A549 (cell line): ENCODE measurements around the gene ZFYVE28. TPM values are rescaled to one million over a fixed set of nuclear protein-coding genes. Genes with fewer than 3 reads are reported as not detected.

Experiments
- ATAC-seq, 2 experiments: fragments of 200-7000 bp in 1 of 2; fragments of >200 bp in 1 of 2; cut with Nextera tagmentation in 1 of 2; cut with Tn5 transposase in 1 of 2; 3 replicates each; pipeline versions ENCODE4 v1.8.0 to v1.9.1; 2018 to 2020; ENCODE audit warnings: mild to moderate bottlenecking in 1 of 2, moderate library complexity in 1 of 2
- CTCF ChIA-PET: fragments of 300-600 bp; sonication (Branson Sonifier 250); formaldehyde crosslinking; extraction: SDS; loops from one replicate; lab custom pipeline; 2021; ENCODE audit warnings: antibody characterized with exemption, inconsistent platforms; lab: Yijun Ruan, JAX
- POLR2A ChIA-PET: fragments of 350-600 bp; formaldehyde crosslinking; extraction: SDS; loops from one replicate; lab custom pipeline; 2021; ENCODE audit warnings: antibody characterized with exemption, inconsistent platforms; lab: Yijun Ruan, JAX
- DNase-seq, 2 experiments: peaks; one replicate each; pipeline versions ENCODE4 v3.0.0 to v3.0.0-alpha.2; 2011 to 2016; ENCODE audit warnings: low read depth in 1 of 2, low spot score in 1 of 2
- FAIRE-seq: peaks from 2 replicates; lab custom pipeline; 2011; peaks lifted over from hg19 to GRCh38; lab: Jason Lieb, UNC
- H3K27ac ChIP-seq, 2 experiments: fragments of >200 bp; sonication (Bioruptor Twin); formaldehyde crosslinking; 3 replicates each; pipeline ENCODE4 v1.5.1; 2016 to 2017
- H3K4me1 ChIP-seq: fragments of >200 bp; sonication (Bioruptor Twin); formaldehyde crosslinking; 3 replicates; pipeline ENCODE4 v1.6.1; 2016
- H3K4me2 ChIP-seq: fragments of >200 bp; sonication (Bioruptor Twin); formaldehyde crosslinking; 3 replicates; pipeline ENCODE4 v1.6.1; 2016
- H3K4me3 ChIP-seq: fragments of >200 bp; sonication (Bioruptor Twin); formaldehyde crosslinking; 3 replicates; pipeline ENCODE4 v1.5.1; 2016
- H3K9me3 ChIP-seq: fragments of >200 bp; sonication (Bioruptor Twin); formaldehyde crosslinking; 3 replicates; pipeline ENCODE4 v1.6.1; 2016
- BHLHE40 ChIP-seq: IDR thresholded peaks from 2 replicates; pipeline ENCODE4 v1.6.1; 2012; ENCODE audit warnings: low read depth, low read length, inconsistent platforms
- CBX8 ChIP-seq: fragments of 200-600 bp; sonication (generic); IDR thresholded peaks from 2 replicates; pipeline ENCODE4 v1.6.1; 2016
- CHD4 ChIP-seq: fragments of 200-600 bp; sonication (generic); IDR thresholded peaks from 2 replicates; pipeline ENCODE4 v1.6.1; 2016; ENCODE audit warnings: antibody characterized with exemption, mild to moderate bottlenecking, borderline replicate concordance
- EHMT2 ChIP-seq: fragments of 200-600 bp; sonication (generic); IDR thresholded peaks from 2 replicates; pipeline ENCODE4 v1.6.1; 2016; ENCODE audit warnings: antibody characterized with exemption, low read depth, mild to moderate bottlenecking, moderate library complexity
- ELK1 ChIP-seq: fragments of 150-350 bp; IDR thresholded peaks from 2 replicates; pipeline ENCODE4 v1.6.1; 2014; ENCODE audit warnings: low read depth, mild to moderate bottlenecking, low read length
- EP300 ChIP-seq, 2 experiments: fragments of >200 bp; sonication (Bioruptor Twin); formaldehyde crosslinking; IDR thresholded peaks; 2 replicates in 1 of 2; 3 replicates in 1 of 2; pipeline ENCODE4 v1.6.1; 2016 to 2017
- FOSB ChIP-seq: fragments of 250-450 bp; sonication (Bioruptor Pico); IDR thresholded peaks from 2 replicates; pipeline ENCODE4 v1.5.0; 2020; ENCODE audit warnings: mild to moderate bottlenecking, moderate library complexity
- HOXB5 ChIP-seq: fragments of 250-450 bp; sonication (Bioruptor Pico); IDR thresholded peaks from 2 replicates; pipeline ENCODE4 v1.5.0; 2020; ENCODE audit warnings: mild to moderate bottlenecking, moderate library complexity
- JUN ChIP-seq, 2 experiments: fragments of >200 bp; sonication (Bioruptor Twin); formaldehyde crosslinking; IDR thresholded peaks; 2 replicates in 1 of 2; 3 replicates in 1 of 2; pipeline ENCODE4 v1.6.1; 2016 to 2017
- JUNB ChIP-seq: fragments of >200 bp; sonication (Bioruptor Twin); formaldehyde crosslinking; IDR thresholded peaks from 2 replicates; pipeline ENCODE4 v1.6.1; 2016
- KDM5A ChIP-seq: fragments of 200-600 bp; sonication (generic); IDR thresholded peaks from 2 replicates; pipeline ENCODE4 v1.6.1; 2016; ENCODE audit warnings: antibody characterized with exemption, mild to moderate bottlenecking
- MAX ChIP-seq: IDR thresholded peaks from 2 replicates; pipeline ENCODE4 v1.6.1; 2012
- MAZ ChIP-seq: fragments of 150-350 bp; IDR thresholded peaks from 2 replicates; pipeline ENCODE4 v1.6.1; 2014; ENCODE audit warnings: antibody characterized with exemption, low read depth, low read length, borderline replicate concordance
- NR3C1 ChIP-seq: fragments of >200 bp; sonication (Bioruptor Twin); formaldehyde crosslinking; IDR thresholded peaks from 3 replicates; pipeline ENCODE4 v1.6.1; 2017
- PHF8 ChIP-seq: fragments of 200-600 bp; sonication (generic); IDR thresholded peaks from 2 replicates; pipeline ENCODE4 v1.6.1; 2016; ENCODE audit warnings: low read depth, mild to moderate bottlenecking, antibody characterized with exemption, moderate library complexity, borderline replicate concordance
- POLR2A ChIP-seq: IDR thresholded peaks from 2 replicates; pipeline ENCODE4 v1.6.1; 2012; ENCODE audit warnings: mild to moderate bottlenecking, low read length
- POLR2AphosphoS2 ChIP-seq: conservative IDR thresholded peaks from 2 replicates; pipeline ENCODE4 v1.6.1; 2012; ENCODE audit warnings: low read length, improper control_type of control experiment, inconsistent platforms
- RFX5 ChIP-seq: fragments of 450-650 bp; IDR thresholded peaks from 2 replicates; pipeline ENCODE4 v1.7.1; 2014; ENCODE audit warnings: antibody characterized with exemption, mild to moderate bottlenecking, moderate library complexity
- RNF2 ChIP-seq: fragments of 200-600 bp; sonication (generic); IDR thresholded peaks from 2 replicates; pipeline ENCODE4 v1.6.1; 2016; ENCODE audit warnings: low read depth, mild to moderate bottlenecking, antibody characterized with exemption, moderate library complexity, borderline replicate concordance
- SMC3 ChIP-seq: fragments of >200 bp; sonication (Bioruptor Twin); formaldehyde crosslinking; IDR thresholded peaks from 3 replicates; pipeline ENCODE4 v1.6.1; 2018; ENCODE audit warnings: inconsistent platforms
- SREBF2 ChIP-seq: fragments of 450-650 bp; IDR thresholded peaks from 2 replicates; pipeline ENCODE4 v1.6.1; 2014; ENCODE audit warnings: mild to moderate bottlenecking, moderate library complexity
- TFCP2L1 ChIP-seq: fragments of 250-450 bp; sonication (Bioruptor Pico); IDR thresholded peaks from 2 replicates; pipeline ENCODE4 v1.5.0; 2021; ENCODE audit warnings: mild to moderate bottlenecking
- TP53 ChIP-seq: fragments of 250-450 bp; sonication (Bioruptor Pico); IDR thresholded peaks from 2 replicates; pipeline ENCODE4 v1.5.0; 2021; ENCODE audit warnings: mild to moderate bottlenecking, moderate library complexity
- USF2 ChIP-seq: fragments of 450-650 bp; IDR thresholded peaks from 2 replicates; pipeline ENCODE4 v1.6.1; 2014; ENCODE audit warnings: antibody characterized with exemption
- ZNF302 ChIP-seq: fragments of 250-450 bp; sonication (Bioruptor Pico); IDR thresholded peaks from 2 replicates; pipeline ENCODE4 v1.9.0; 2021; ENCODE audit warnings: inconsistent platforms, mild to moderate bottlenecking, moderate library complexity
- ZSCAN20 ChIP-seq: fragments of 250-450 bp; sonication (Bioruptor Pico); IDR thresholded peaks from 2 replicates; pipeline ENCODE4 v1.8.0; 2022; ENCODE audit warnings: mild to moderate bottlenecking, moderate library complexity
- WGBS: methylation state at CpG from one replicate; pipeline ENCODE4 v1.1.6; 2017; ENCODE audit errors: missing lambda C conversion rate; 5-methylcytosine and 5-hydroxymethylcytosine counted together
- polyA plus RNA-seq, 4 experiments: library from polyadenylated mRNA; depleted of rRNA in 3 of 4; stranded (reverse); fragments of >200 nt; fragmentation: RNase III in 1 of 4; extraction: RNeasy Plus Mini Kit Qiagen cat#74134 plus additional on column Dnase treatment in 1 of 4; gene quantifications; 2 replicates in 3 of 4; 3 replicates in 1 of 4; pipeline ENCODE4 v1.2.3, GENCODE V29; 2011 to 2017
- TF ChIP-seq, protein P1 (sequence below): fragments of 250-450 bp; sonication (Bioruptor Pico); IDR thresholded peaks from 2 replicates; pipeline ENCODE4 v1.5.0; 2021; ENCODE audit warnings: mild to moderate bottlenecking, moderate library complexity, borderline replicate concordance
- TF ChIP-seq, protein P2 (sequence below): fragments of >200 bp; sonication (Bioruptor Twin); formaldehyde crosslinking; IDR thresholded peaks from 3 replicates; pipeline ENCODE4 v1.6.1; 2016
- TF ChIP-seq, protein P3 (sequence below): IDR thresholded peaks from 2 replicates; pipeline ENCODE4 v1.6.1; 2012

The ZFYVE28 gene
- polyA plus RNA-seq, 2 of the 4 experiments (the other 2 are of a cell fraction), result 2.1 to 2.3 TPM

GRCh38 chr4:2320746-2321145, 97.7 kb downstream of the ZFYVE28 start:
- POLR2A ChIA-PET, result no interaction called here
- DNase-seq, result no peak
- ATAC-seq, result no peak
- TF ChIP-seq BHLHE40 (no peak), EP300 (IDR thresholded peaks at IDR 0.05) (no peak), POLR2A (no peak), TFCP2L1 (CRISPR knock-in tag) (no peak), SREBF2 (no peak), ZNF302 (CRISPR knock-in tag) (no peak), FOSB (no peak), CHD4 (no peak), RFX5 (no peak), TP53 (CRISPR knock-in tag) (no peak), NR3C1 (no peak), JUNB (no peak), MAZ (no peak), POLR2AphosphoS2 (no peak), ZSCAN20 (CRISPR knock-in tag) (no peak), RNF2 (no peak), KDM5A (no peak)
- TF ChIP-seq, protein P1, sequence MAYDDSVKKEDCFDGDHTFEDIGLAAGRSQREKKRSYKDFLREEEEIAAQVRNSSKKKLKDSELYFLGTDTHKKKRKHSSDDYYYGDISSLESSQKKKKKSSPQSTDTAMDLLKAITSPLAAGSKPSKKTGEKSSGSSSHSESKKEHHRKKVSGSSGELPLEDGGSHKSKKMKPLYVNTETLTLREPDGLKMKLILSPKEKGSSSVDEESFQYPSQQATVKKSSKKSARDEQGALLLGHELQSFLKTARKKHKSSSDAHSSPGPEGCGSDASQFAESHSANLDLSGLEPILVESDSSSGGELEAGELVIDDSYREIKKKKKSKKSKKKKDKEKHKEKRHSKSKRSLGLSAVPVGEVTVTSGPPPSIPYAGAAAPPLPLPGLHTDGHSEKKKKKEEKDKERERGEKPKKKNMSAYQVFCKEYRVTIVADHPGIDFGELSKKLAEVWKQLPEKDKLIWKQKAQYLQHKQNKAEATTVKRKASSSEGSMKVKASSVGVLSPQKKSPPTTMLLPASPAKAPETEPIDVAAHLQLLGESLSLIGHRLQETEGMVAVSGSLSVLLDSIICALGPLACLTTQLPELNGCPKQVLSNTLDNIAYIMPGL (CRISPR knock-in tag), result no peak
- TF ChIP-seq, protein P2, sequence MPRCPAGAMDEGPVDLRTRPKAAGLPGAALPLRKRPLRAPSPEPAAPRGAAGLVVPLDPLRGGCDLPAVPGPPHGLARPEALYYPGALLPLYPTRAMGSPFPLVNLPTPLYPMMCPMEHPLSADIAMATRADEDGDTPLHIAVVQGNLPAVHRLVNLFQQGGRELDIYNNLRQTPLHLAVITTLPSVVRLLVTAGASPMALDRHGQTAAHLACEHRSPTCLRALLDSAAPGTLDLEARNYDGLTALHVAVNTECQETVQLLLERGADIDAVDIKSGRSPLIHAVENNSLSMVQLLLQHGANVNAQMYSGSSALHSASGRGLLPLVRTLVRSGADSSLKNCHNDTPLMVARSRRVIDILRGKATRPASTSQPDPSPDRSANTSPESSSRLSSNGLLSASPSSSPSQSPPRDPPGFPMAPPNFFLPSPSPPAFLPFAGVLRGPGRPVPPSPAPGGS, result no peak
- 57% methylated on average over 7 of the region's 11 CpGs for WGBS
- CTCF ChIA-PET, result interaction anchor here (1.3 kb wide), 1 partner anchor 121 kb away, joined by 4 read pairs; no protein-coding TSS in a partner anchor
- Histone ChIP-seq H3K9me3 (no peaks in the 10 kb centered on the region), H3K27ac (no peak overlapping the region), H3K4me2 (no peak overlapping the region), H3K4me3 (no peak overlapping the region), H3K4me1 (no peaks in the 10 kb centered on the region)
- no peak for FAIRE-seq

GRCh38 chr4:2320152-2320551, 98.3 kb downstream of the ZFYVE28 start:
- ATAC-seq (no peak), DNase-seq (no peak), FAIRE-seq (no peak)
- H3K27ac ChIP-seq, result no peak overlapping the region
- ChIA-PET POLR2A (no interaction called here), CTCF (no interaction called here)
- WGBS, result 93% methylated on average over 17 of the region's 18 CpGs
- H3K4me3 ChIP-seq, result no peak overlapping the region
- no peak overlapping the region for H3K4me2 ChIP-seq
- TF ChIP-seq CBX8, result no peak
- TF ChIP-seq EHMT2, result no peak
- TF ChIP-seq USF2, result no peak
- no peak for TF ChIP-seq HOXB5 (CRISPR knock-in tag)
- no peak for TF ChIP-seq SMC3
- TF ChIP-seq FOSB, result no peak
- no peak for TF ChIP-seq JUN (IDR thresholded peaks at IDR 0.05)
- no peak for TF ChIP-seq PHF8
- no peak for TF ChIP-seq RNF2
- TF ChIP-seq ELK1, result no peak
- no peak for TF ChIP-seq NR3C1
- TF ChIP-seq MAX, result no peak
- TF ChIP-seq, protein P3, sequence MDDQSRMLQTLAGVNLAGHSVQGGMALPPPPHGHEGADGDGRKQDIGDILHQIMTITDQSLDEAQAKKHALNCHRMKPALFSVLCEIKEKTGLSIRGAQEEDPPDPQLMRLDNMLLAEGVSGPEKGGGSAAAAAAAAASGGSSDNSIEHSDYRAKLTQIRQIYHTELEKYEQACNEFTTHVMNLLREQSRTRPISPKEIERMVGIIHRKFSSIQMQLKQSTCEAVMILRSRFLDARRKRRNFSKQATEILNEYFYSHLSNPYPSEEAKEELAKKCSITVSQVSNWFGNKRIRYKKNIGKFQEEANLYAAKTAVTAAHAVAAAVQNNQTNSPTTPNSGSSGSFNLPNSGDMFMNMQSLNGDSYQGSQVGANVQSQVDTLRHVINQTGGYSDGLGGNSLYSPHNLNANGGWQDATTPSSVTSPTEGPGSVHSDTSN, result no peak
- TF ChIP-seq, protein P1 (CRISPR knock-in tag), result no peak
- no peaks in the 10 kb centered on the region for H3K4me1 ChIP-seq
- H3K9me3 ChIP-seq, result no peaks in the 10 kb centered on the region
